ENCODE measurements around the gene ALDH18A1. TPM values are rescaled to one million over a fixed set of nuclear protein-coding genes. Genes with fewer than 3 reads are reported as not detected.

ALDH18A1 gene
- total and polyA plus RNA-seq, 2 of the 8 experiments (the other 6 are each of a cell fraction or from before 2014, with no cell fraction given) = 59.6 to 128 TPM

DNA sequence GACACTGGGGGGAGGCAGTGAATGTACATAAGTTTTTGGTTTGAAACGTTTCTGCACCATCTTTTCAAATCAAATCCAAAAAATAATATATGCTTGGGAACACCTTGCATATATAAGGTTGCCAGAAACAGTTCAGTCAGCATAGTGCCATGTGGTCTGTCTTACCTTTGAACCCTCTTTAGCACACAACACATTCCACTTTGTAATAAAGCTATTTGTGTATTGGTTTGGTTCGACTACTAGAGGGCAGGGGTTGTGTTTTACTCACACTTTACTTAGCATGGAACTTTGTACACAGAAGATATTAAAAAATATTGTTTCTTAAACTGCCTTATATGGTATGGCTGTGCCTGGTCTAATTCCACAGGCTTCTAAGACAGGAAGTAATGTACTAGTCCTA is 43.2 kb downstream of the ALDH18A1 start (continued):
- no peak for TF ChIP-seq CHD7 (IDR thresholded peaks at IDR 0.05; ENCODE audit: insufficient replicate concordance, low read length)
- no peak for TF ChIP-seq HDAC6 (IDR thresholded peaks at IDR 0.05; ENCODE audit: low read depth, low read length)
- no peak for TF ChIP-seq TEAD4 (IDR thresholded peaks at IDR 0.05; ENCODE audit: low read depth, low read length)
- TF ChIP-seq JUN (IDR thresholded peaks at IDR 0.05; ENCODE audit: low read depth, low read length) = no peak
- TF ChIP-seq NRF1 (IDR thresholded peaks at IDR 0.05; ENCODE audit: low read depth, low read length) = no peak
- TF ChIP-seq SIRT6 (IDR thresholded peaks at IDR 0.05; ENCODE audit: low read length) = no peak

Data from H1 (cell line).